Activated naive CD4-positive, alpha-beta T cell treated with Interleukin-2 at 50 U/mL for 16 hours (primary cell): ENCODE results near the gene ZNF786.
"Not testable (repeated sequence)": the region's sequence is repeated elsewhere in the genome, so short reads cannot be mapped to it uniquely, and the experiment has no call there.

Source experiments
- DNase-seq: peaks from one replicate; pipeline ENCODE4 v3.0.0-alpha.2; 2020

Gene ZNF786

GRCh38 chr7:149075286-149075685 is 15.2 kb downstream of the ZNF786 start:
- no peak for DNase-seq

- no peak for DNase-seq
Observed at GRCh38 chr7:149074116-149074885, 16.2 kb downstream of the ZNF786 start.

- no peak for DNase-seq
Observed at GRCh38 chr7:149072438-149072775, 18.1 kb downstream of the ZNF786 start.

GRCh38 chr7:149071641-149072437 is 18.7 kb downstream of the ZNF786 start:
- DNase-seq: peak; percentile 62

- no peak for DNase-seq
Observed at GRCh38 chr7:149071182-149071635, 19.3 kb downstream of the ZNF786 start.

- DNase-seq: no peak
Observed at GRCh38 chr7:149070372-149071125, 20.0 kb downstream of the ZNF786 start.

- no peak for DNase-seq
Observed at GRCh38 chr7:149067869-149068268, 22.6 kb downstream of the ZNF786 start.

GRCh38 chr7:149063476-149063875 is 27.0 kb downstream of the ZNF786 start:
- DNase-seq: no peak

GRCh38 chr7:149062217-149062899 is 28.2 kb downstream of the ZNF786 start:
- not testable (repeated sequence) for DNase-seq

GRCh38 chr7:149060156-149060555 is 30.4 kb downstream of the ZNF786 start:
- DNase-seq: no peak

- DNase-seq: no peak
Observed at GRCh38 chr7:149053885-149054284, 36.6 kb downstream of the ZNF786 start.

GRCh38 chr7:149053384-149053783 is 37.1 kb downstream of the ZNF786 start:
- DNase-seq: no peak

- no peak for DNase-seq
Observed at GRCh38 chr7:149050941-149051340, 39.6 kb downstream of the ZNF786 start.

GRCh38 chr7:149048805-149049204 is 41.7 kb downstream of the ZNF786 start:
- DNase-seq: no peak

GRCh38 chr7:149046416-149046815 is 44.1 kb downstream of the ZNF786 start:
- DNase-seq: no peak

- DNase-seq: no peak
Observed at GRCh38 chr7:149043936-149044335, 46.6 kb downstream of the ZNF786 start.

GRCh38 chr7:149041350-149041749 is 49.2 kb downstream of the ZNF786 start:
- no peak for DNase-seq

- not testable (repeated sequence) for DNase-seq
Observed at GRCh38 chr7:149038641-149039040, 51.9 kb downstream of the ZNF786 start.

- DNase-seq: no peak
Observed at GRCh38 chr7:149036676-149037075, 53.8 kb downstream of the ZNF786 start.

GRCh38 chr7:149031353-149031910 is 59.1 kb downstream of the ZNF786 start:
- DNase-seq: no peak

GRCh38 chr7:149030439-149030838 is 60.1 kb downstream of the ZNF786 start:
- DNase-seq: not testable (repeated sequence)

- peak; percentile 100 for DNase-seq
Observed at GRCh38 chr7:149028346-149029109, 62.0 kb downstream of the ZNF786 start, which contains the start of gene PDIA4. TSS of gene PDIA4 (minus strand) at chr7:149028505. CDS start at chr7:149028408, 97 bp downstream.
